Stimulated activated CD8-positive, alpha-beta memory T cell treated with anti-CD3 and anti-CD28 coated beads, Interleukin-7, amount 100 ng/mL, for 48 hours (primary cell): ENCODE measurements around the gene PTPRN2.
"Not testable (repeated sequence)": the region's sequence is repeated elsewhere in the genome, so short reads cannot be mapped to it uniquely, and the experiment has no call there.

Experiments
- DNase-seq, 2 donors: peaks; one replicate each; pipeline ENCODE4 v3.0.0-alpha.2; 2020; ENCODE audit warnings: low read depth in 1 of 2; ENCODE audit errors: extremely low read depth in 1 of 2

Gene PTPRN2

GRCh38 chr7:158587162-158588084, at the start of gene PTPRN2:
Gene PTPRN2 (minus strand): TSS chr7:158587823.
- peak; percentile 6 to 23 for DNase-seq

GRCh38 chr7:158633055-158633956, 45.7 kb upstream of the PTPRN2 start:
- no peak for DNase-seq

GRCh38 chr7:158631574-158632195, 44.1 kb upstream of the PTPRN2 start:
- DNase-seq: no peak

GRCh38 chr7:158626289-158626688, 38.7 kb upstream of the PTPRN2 start:
- not testable (repeated sequence) for DNase-seq

GRCh38 chr7:158623241-158623640, 35.6 kb upstream of the PTPRN2 start:
- DNase-seq: no peak

- no peak for DNase-seq
Observed at GRCh38 chr7:158620839-158621441, 33.3 kb upstream of the PTPRN2 start.

- DNase-seq: no peak
Observed at GRCh38 chr7:158620418-158620817, 32.8 kb upstream of the PTPRN2 start.

- no peak for DNase-seq
Observed at GRCh38 chr7:158618745-158619140, 31.1 kb upstream of the PTPRN2 start.

- no peak for DNase-seq
Observed at GRCh38 chr7:158617737-158618128, 30.1 kb upstream of the PTPRN2 start.

- no peak for DNase-seq
Observed at GRCh38 chr7:158616050-158616449, 28.4 kb upstream of the PTPRN2 start.

- no peak for DNase-seq
Observed at GRCh38 chr7:158614700-158615099, 27.1 kb upstream of the PTPRN2 start.

GRCh38 chr7:158613481-158613880, 25.9 kb upstream of the PTPRN2 start:
- DNase-seq: no peak

GRCh38 chr7:158612546-158612945, 24.9 kb upstream of the PTPRN2 start:
- no peak for DNase-seq

GRCh38 chr7:158611541-158611940, 23.9 kb upstream of the PTPRN2 start:
- DNase-seq: no peak

GRCh38 chr7:158609313-158609974, 21.8 kb upstream of the PTPRN2 start:
- DNase-seq: no peak

- DNase-seq: no peak
Observed at GRCh38 chr7:158607563-158607962, 19.9 kb upstream of the PTPRN2 start.

GRCh38 chr7:158606671-158607424, 19.2 kb upstream of the PTPRN2 start:
- no peak for DNase-seq

GRCh38 chr7:158606129-158606528, 18.5 kb upstream of the PTPRN2 start:
- DNase-seq: no peak
